H9 (cell line): ENCODE measurements around the gene PPP1R15A. TPM values are rescaled to one million over a fixed set of nuclear protein-coding genes. Genes with fewer than 3 reads are reported as not detected.

Source experiments
- DNase-seq: peaks from one replicate; pipeline ENCODE4 v3.0.0-alpha.2; 2017
- H2AFZ ChIP-seq: one replicate; pipeline ENCODE4 v1.6.1; 2013; ENCODE audit warnings: mild to moderate bottlenecking, low read length, control low read depth, moderate library complexity
- H2AK5ac ChIP-seq: 2 replicates; pipeline ENCODE4 v1.6.1; 2013; ENCODE audit warnings: low read length, control low read depth, mixed read lengths; ENCODE audit not compliant: insufficient read length
- H2BK120ac ChIP-seq: one replicate; pipeline ENCODE4 v1.6.1; 2013; ENCODE audit warnings: low read depth, mild to moderate bottlenecking, low read length, control low read depth, inconsistent platforms; ENCODE audit not compliant: poor library complexity, severe bottlenecking
- H2BK12ac ChIP-seq: 2 replicates; pipeline ENCODE4 v1.6.1; 2013; ENCODE audit warnings: low read length, control low read depth, mixed read lengths, low read depth; ENCODE audit not compliant: insufficient read length
- H2BK15ac ChIP-seq: 2 replicates; pipeline ENCODE4 v1.6.1; 2013; ENCODE audit warnings: low read depth, low read length, control low read depth
- H2BK20ac ChIP-seq: one replicate; pipeline ENCODE4 v1.6.1; 2013; ENCODE audit warnings: low read depth, mild to moderate bottlenecking, low read length, control low read depth, inconsistent platforms; ENCODE audit not compliant: poor library complexity, severe bottlenecking
- H2BK5ac ChIP-seq: 2 replicates; pipeline ENCODE4 v1.6.1; 2013; ENCODE audit warnings: low read length, control low read depth, mixed read lengths; ENCODE audit not compliant: insufficient read length
- H3K14ac ChIP-seq: 2 replicates; pipeline ENCODE4 v1.6.1; 2013; ENCODE audit warnings: low read length, control low read depth; ENCODE audit not compliant: insufficient read depth
- H3K18ac ChIP-seq: 2 replicates; pipeline ENCODE4 v1.6.1; 2013; ENCODE audit warnings: low read depth, mild to moderate bottlenecking, mixed read lengths, low read length, control low read depth; ENCODE audit not compliant: insufficient read length
- H3K23ac ChIP-seq: 2 replicates; pipeline ENCODE4 v1.6.1; 2013; ENCODE audit warnings: low read length, control low read depth, mixed read lengths, low read depth; ENCODE audit not compliant: insufficient read length
- H3K23me2 ChIP-seq: 2 replicates; pipeline ENCODE4 v1.6.1; 2013; ENCODE audit warnings: low read depth, mild to moderate bottlenecking, mixed read lengths, low read length, control low read depth; ENCODE audit not compliant: insufficient read length, poor library complexity, severe bottlenecking
- H3K27ac ChIP-seq: 2 replicates; pipeline ENCODE4 v1.5.1; 2013; ENCODE audit warnings: low read length, control low read depth, mixed read lengths, low read depth; ENCODE audit not compliant: insufficient read length
- H3K27me3 ChIP-seq: 2 replicates; pipeline ENCODE4 v1.6.1; 2013; ENCODE audit warnings: low read length, control low read depth, inconsistent platforms; ENCODE audit not compliant: insufficient read depth
- H3K4ac ChIP-seq: 2 replicates; pipeline ENCODE4 v1.6.1; 2013; ENCODE audit warnings: low read depth, mild to moderate bottlenecking, control low read depth, inconsistent platforms, low read length, moderate library complexity
- H3K4me1 ChIP-seq: 2 replicates; pipeline ENCODE4 v1.6.1; 2013; ENCODE audit warnings: low read length, control low read depth, inconsistent platforms; ENCODE audit not compliant: insufficient read depth
- H3K4me2 ChIP-seq: 2 replicates; pipeline ENCODE4 v1.6.1; 2013; ENCODE audit warnings: low read length, control low read depth, mixed read lengths; ENCODE audit not compliant: insufficient read length, insufficient read depth
- H3K56ac ChIP-seq: 2 replicates; pipeline ENCODE4 v1.6.1; 2013; ENCODE audit warnings: low read depth, mild to moderate bottlenecking, mixed read lengths, low read length, control low read depth; ENCODE audit not compliant: insufficient read length
- H3K79me1 ChIP-seq: 2 replicates; pipeline ENCODE4 v1.6.1; 2013; ENCODE audit warnings: low read depth, mild to moderate bottlenecking, moderate library complexity, low read length, control low read depth, inconsistent platforms; ENCODE audit not compliant: insufficient read depth, poor library complexity, severe bottlenecking
- H3K79me2 ChIP-seq: 2 replicates; pipeline ENCODE4 v1.6.1; 2013; ENCODE audit warnings: low read length, control low read depth, inconsistent platforms; ENCODE audit not compliant: insufficient read depth
- H3K9ac ChIP-seq: 2 replicates; pipeline ENCODE4 v1.6.1; 2013; ENCODE audit warnings: low read length, control low read depth, mixed read lengths; ENCODE audit not compliant: insufficient read length; ENCODE audit errors: extremely low read depth
- H3K9me3 ChIP-seq: one replicate; pipeline ENCODE4 v1.6.1; 2013; ENCODE audit warnings: low read depth, low read length, inconsistent platforms; ENCODE audit not compliant: control insufficient read depth
- H3T11ph ChIP-seq: one replicate; pipeline ENCODE4 v1.6.1; 2013; ENCODE audit warnings: mild to moderate bottlenecking, low read length, control low read depth, inconsistent platforms
- H4K20me1 ChIP-seq: one replicate; pipeline ENCODE4 v1.6.1; 2013; ENCODE audit not compliant: control insufficient read depth, insufficient read length, insufficient read depth
- H4K5ac ChIP-seq: 2 replicates; pipeline ENCODE4 v1.6.1; 2013; ENCODE audit warnings: low read depth, mild to moderate bottlenecking, mixed read lengths, low read length, control low read depth; ENCODE audit not compliant: insufficient read length
- H4K8ac ChIP-seq: replicated peaks from 2 replicates; pipeline ENCODE4 v1.6.1; 2013; ENCODE audit warnings: low read length, control low read depth, mixed read lengths, low read depth; ENCODE audit not compliant: insufficient read length
- H4K91ac ChIP-seq: 2 replicates; pipeline ENCODE4 v1.6.1; 2013; ENCODE audit warnings: low read depth, mild to moderate bottlenecking, moderate library complexity, mixed read lengths, low read length, control low read depth; ENCODE audit not compliant: insufficient read length
- H3K27ac Mint-ChIP-seq, 3 experiments: 2 replicates in 2 of 3; 3 replicates in 1 of 3; pipeline ENCODE4 v1.8.0; 2020 to 2021; ENCODE audit warnings: mixed read lengths in 3 of 3, mild to moderate bottlenecking in 1 of 3, moderate library complexity in 1 of 3
- H3K27me3 Mint-ChIP-seq: 2 replicates; pipeline ENCODE4 v1.8.0; 2021; ENCODE audit warnings: low read depth, mild to moderate bottlenecking, moderate library complexity, mixed read lengths
- H3K36me3 Mint-ChIP-seq, 3 experiments: 2 replicates in 2 of 3; 3 replicates in 1 of 3; pipeline ENCODE4 v1.8.0; 2020 to 2021; ENCODE audit warnings: low read depth in 3 of 3, mixed read lengths in 3 of 3; ENCODE audit not compliant: insufficient read depth in 1 of 3
- H3K4me1 Mint-ChIP-seq, 2 experiments: 2 replicates each; pipeline ENCODE4 v1.8.0; 2020; ENCODE audit warnings: mixed read lengths in 2 of 2
- H3K4me3 Mint-ChIP-seq, 2 experiments: 2 replicates in 1 of 2; 3 replicates in 1 of 2; pipeline ENCODE4 v1.8.0; 2020 to 2021; ENCODE audit warnings: mild to moderate bottlenecking in 2 of 2, mixed read lengths in 2 of 2, moderate library complexity in 1 of 2
- H3K9me3 Mint-ChIP-seq, 2 experiments: 2 replicates in 1 of 2; 3 replicates in 1 of 2; pipeline ENCODE4 v1.8.0; 2020; ENCODE audit warnings: mild to moderate bottlenecking in 2 of 2, mixed read lengths in 2 of 2, moderate library complexity in 1 of 2
- CTCF ChIP-seq: fragments of 200-600 bp; sonication (generic); conservative IDR thresholded peaks from 3 replicates; pipeline ENCODE4 v1.8.0; 2021; ENCODE audit warnings: antibody characterized with exemption, mild to moderate bottlenecking
- WGBS: extraction: QIAGEN DNeasy Blood & Tissue Kit; methylation state at CpG from one replicate; pipeline ENCODE4 v1.1.7; 2013; ENCODE audit warnings: missing lambda C conversion rate, low lambda C conversion rate, mixed read lengths; ENCODE audit not compliant: insufficient read length; ENCODE audit errors: extremely low coverage; 5-methylcytosine and 5-hydroxymethylcytosine counted together
- total RNA-seq: library from RNA; stranded (reverse); gene quantifications from 2 replicates; pipeline ENCODE4 v1.2.1, GENCODE V29; 2021

The PPP1R15A gene
- total RNA-seq, 1 experiment from 2014 or later = 17.2 TPM

- H4K8ac ChIP-seq = no peak overlapping the region
- H2AFZ ChIP-seq = no peak overlapping the region
- peak overlapping the region; percentile 76 for H2BK20ac ChIP-seq
- H3K4me3 Mint-ChIP-seq = peak overlapping the region; percentile 98 to 99
- H3K36me3 Mint-ChIP-seq = peaks cover 29 to 52% (median 45%) of the 10 kb centered on the region in 3 experiments
- H3K9me3 Mint-ChIP-seq = no peaks in the 10 kb centered on the region
- no peaks in the 10 kb centered on the region for H3K27me3 ChIP-seq
- no peak overlapping the region for H3K56ac ChIP-seq
- no peaks in the 10 kb centered on the region for H3K27me3 Mint-ChIP-seq
- H3K79me1 ChIP-seq = peaks cover 11% of the 10 kb centered on the region
- peaks cover 5% of the 10 kb centered on the region for H3K23me2 ChIP-seq
- H3K4me1 ChIP-seq = peaks cover 5% of the 10 kb centered on the region
- peak overlapping the region; percentile 85 for H4K91ac ChIP-seq
- no peaks in the 10 kb centered on the region for H3K9me3 ChIP-seq
- H3K23ac ChIP-seq = no peak overlapping the region
- H3K27ac Mint-ChIP-seq = peak overlapping the region; percentile 100; a peak in 5 of 7 replicates
- WGBS = no CpG with 5 or more reads among the region's 14 CpGs
- H2AK5ac ChIP-seq = peak overlapping the region; percentile 11
- peak overlapping the region; percentile 73 for H3T11ph ChIP-seq
- H3K18ac ChIP-seq = peak overlapping the region; percentile 87
- H2BK120ac ChIP-seq = peak overlapping the region; percentile 83
- TF ChIP-seq CTCF = no peak
- peaks cover 4% of the 10 kb centered on the region; the same call in 1 of the 2 replicates for H3K79me2 ChIP-seq
- DNase-seq = no peak
- no peak overlapping the region for H2BK5ac ChIP-seq
- peak overlapping the region; percentile 3 for H4K5ac ChIP-seq
- peak overlapping the region; percentile 77 for H3K4me2 ChIP-seq
- no peaks in the 10 kb centered on the region for H4K20me1 ChIP-seq
- H2BK15ac ChIP-seq = no peak overlapping the region
- peaks cover 24 to 26% of the 10 kb centered on the region in 2 experiments for H3K4me1 Mint-ChIP-seq
- peak overlapping the region; percentile 39 for H3K27ac ChIP-seq
- H3K9ac ChIP-seq = peak overlapping the region; percentile 59
- H2BK12ac ChIP-seq = peak overlapping the region; percentile 31
- peak overlapping the region; percentile 93 for H3K14ac ChIP-seq
- peak overlapping the region; percentile 88 for H3K4ac ChIP-seq
Measured at GRCh38 chr19:48873476-48874302, 1.5 kb downstream of the PPP1R15A start.
